ENCODE measurements around the gene ISLR. TPM values are rescaled to one million over a fixed set of nuclear protein-coding genes. Genes with fewer than 3 reads are reported as not detected.

The ISLR gene
- total RNA-seq, 1 experiment from 2014 or later, result 0.12 TPM

- Histone ChIP-seq H3K4me2 (ENCODE audit: low read length) (no peak overlapping the region), H3K27me3 (ENCODE audit: insufficient read depth, low read length) (no peaks in the 10 kb centered on the region; the same call in 1 of the 2 replicates), H3K27ac (ENCODE audit: low read depth, low read length) (no peak overlapping the region), H3K79me2 (ENCODE audit: insufficient read depth, low read length) (no peaks in the 10 kb centered on the region), H3K36me3 (ENCODE audit: control insufficient read depth in 1 of 2, insufficient read depth in 2 of 2, low read length in 2 of 2) (no peaks in the 10 kb centered on the region), H3K4me1 (ENCODE audit: control insufficient read depth in 1 of 2, insufficient read depth in 2 of 2, low read length in 2 of 2) (no peaks in the 10 kb centered on the region), H2AFZ (ENCODE audit: low read depth, low read length, poor library complexity, severe bottlenecking) (no peak overlapping the region), H4K20me1 (ENCODE audit: insufficient read depth) (no peaks in the 10 kb centered on the region), H3K9ac (ENCODE audit: low read length) (no peak overlapping the region), H3K4me3 (replicated peaks in 1 of 2; ENCODE audit: low read depth in 1 of 2, low read length in 2 of 2) (no peak overlapping the region), H3K9me3 (ENCODE audit: control insufficient read depth in 1 of 2, insufficient read depth in 1 of 2, low read depth in 1 of 2, low read length in 2 of 2) (no peaks in the 10 kb centered on the region), H3K9me2 (ENCODE audit: insufficient read depth) (no peaks in the 10 kb centered on the region)
- no peak for TF ChIP-seq CBX3 (IDR thresholded peaks at IDR 0.05; ENCODE audit: low read depth)
- no peak for TF ChIP-seq POLR2A (IDR thresholded peaks at IDR 0.05; ENCODE audit: borderline replicate concordance, extremely low read depth, insufficient read depth, insufficient read length)
- no peak for TF ChIP-seq ELF1 (IDR thresholded peaks at IDR 0.05; ENCODE audit: borderline replicate concordance, low read depth)
- no peak for TF ChIP-seq POLR2AphosphoS5 (IDR thresholded peaks at IDR 0.05; ENCODE audit: low read depth, low read length)
- TF ChIP-seq MAX (IDR thresholded peaks at IDR 0.05), result no peak
- no peak for TF ChIP-seq REST (IDR thresholded peaks at IDR 0.05; ENCODE audit: low read depth)
- no peak for TF ChIP-seq RAD21 (IDR thresholded peaks at IDR 0.05; ENCODE audit: low read depth)
- no peak for TF ChIP-seq CTCF (IDR thresholded peaks at IDR 0.05 in 2 of 3, conservative IDR thresholded peaks at IDR 0.05 in 1 of 3; ENCODE audit: borderline replicate concordance in 1 of 3, insufficient read depth in 1 of 3, low read depth in 2 of 3, low read length in 2 of 3)
- no peak for TF ChIP-seq ZBTB33 (IDR thresholded peaks at IDR 0.05; ENCODE audit: extremely low read depth, insufficient replicate concordance, low read length)
- TF ChIP-seq TCF7L2 (IDR thresholded peaks at IDR 0.05; ENCODE audit: borderline replicate concordance, extremely low read depth, insufficient read depth, insufficient read length), result no peak
- TF ChIP-seq ATF3 (IDR thresholded peaks at IDR 0.05), result no peak
- intact Hi-C loops (cut with micrococcal nuclease), result no loop called here
- POLR2A ChIA-PET, result no interaction called here
- DNase-seq (ENCODE audit: low read depth, low spot score), result no peak
- ATAC-seq, result no peak
- no TSS peak for BruUV-seq (replicated peaks)
- RAD21 ChIA-PET (ENCODE audit: low non-redundant PET in 1 of 2, low total read pairs in 2 of 2, uncharacterized antibody in 2 of 2, unreplicated experiment in 2 of 2), result no interaction called here
- CTCF ChIA-PET, result no interaction called here
Measured at GRCh38 chr15:74165461-74165860, 8.0 kb upstream of the ISLR start.

Data from HCT116 (cell line).